ENCODE measurements around the gene C1QTNF12.

Gene C1QTNF12

DNA sequence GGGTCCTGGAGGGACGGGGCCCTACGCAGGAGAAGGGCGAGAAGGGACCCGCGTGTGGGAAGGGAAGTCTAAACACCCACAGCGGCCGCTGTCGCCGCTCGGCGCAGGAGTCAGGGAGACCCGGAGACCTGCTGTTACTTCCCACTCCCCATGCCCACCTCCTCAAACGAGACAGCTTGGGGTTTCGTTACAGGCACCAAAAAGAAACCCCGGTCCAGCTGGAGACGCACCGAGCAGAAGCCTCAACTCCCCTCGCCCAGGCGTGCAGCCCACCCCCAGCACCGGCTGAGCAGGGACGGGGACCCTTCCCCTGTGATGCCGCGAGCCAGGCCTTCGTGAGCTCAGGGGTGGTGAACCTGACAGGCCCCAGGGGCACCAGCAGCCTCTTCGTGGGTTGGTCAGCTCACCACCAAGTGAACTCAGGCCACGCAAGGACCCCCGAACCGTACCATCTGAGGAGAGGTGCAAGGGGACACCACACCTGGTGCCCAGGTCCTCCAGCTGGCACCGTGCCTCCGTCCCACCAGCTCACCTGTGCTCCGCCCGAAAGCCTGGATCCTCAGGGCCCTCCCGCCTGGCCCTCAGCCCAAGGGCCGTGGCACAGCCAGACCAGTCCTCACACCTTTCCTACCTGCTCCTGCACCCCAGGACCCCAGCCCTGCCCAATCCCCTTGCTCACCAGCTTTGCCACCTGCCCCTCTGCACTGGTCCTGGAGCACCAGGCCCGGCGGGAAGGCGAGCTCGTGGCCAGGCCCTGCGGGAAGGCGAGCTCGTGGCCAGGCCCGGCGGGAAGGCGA, 19.8 kb downstream of the C1QTNF12 start:
- no peak for DNase-seq

DNA sequence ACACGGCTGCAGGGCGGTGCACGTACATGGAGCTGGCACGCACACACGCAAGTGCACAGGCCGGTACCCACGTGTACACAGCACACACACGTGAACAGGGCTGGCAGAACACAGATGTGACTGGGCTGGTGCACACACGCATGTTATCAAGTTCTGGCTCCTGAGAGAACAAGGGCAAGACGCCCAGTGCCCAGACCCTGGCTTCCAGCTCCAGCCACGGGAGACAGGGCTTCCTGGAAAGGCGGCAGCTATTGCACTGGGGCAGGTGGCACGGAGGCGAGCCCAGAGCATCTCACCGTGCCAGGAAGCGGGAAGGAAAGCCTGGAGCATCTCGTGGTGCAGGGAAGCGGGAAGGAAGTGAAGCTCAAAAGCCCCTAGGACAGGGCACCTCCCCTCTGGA, 20.6 kb downstream of the C1QTNF12 start:
- DNase-seq, result no peak

DNA sequence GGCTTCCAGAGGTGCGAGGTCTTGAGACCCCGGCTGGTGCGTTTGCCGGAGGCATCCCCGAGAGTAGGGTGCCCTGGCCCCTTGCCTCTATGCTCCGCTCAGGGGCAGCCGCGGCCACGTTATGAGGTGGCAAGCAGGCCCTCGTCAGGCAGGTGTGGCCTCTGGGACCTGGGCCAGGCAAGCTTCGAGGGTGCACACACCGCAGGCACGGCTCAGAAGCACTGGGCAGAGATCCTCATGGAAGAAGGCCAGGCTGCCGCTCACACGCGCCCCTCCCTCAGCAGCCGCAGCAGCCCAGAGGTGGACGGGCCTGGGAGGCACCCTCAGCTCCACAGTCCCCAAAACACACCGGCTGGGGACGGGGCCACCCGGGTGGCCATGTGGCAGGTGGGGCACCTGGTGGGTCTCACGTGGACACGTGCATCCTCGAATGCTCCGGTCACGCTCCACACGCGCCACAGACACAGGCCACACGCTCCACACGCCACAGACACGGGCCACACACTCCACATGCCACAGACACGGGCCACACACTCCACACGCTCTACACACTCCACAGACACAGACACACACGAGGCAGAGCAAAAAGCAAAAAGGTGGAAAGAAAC, 21.2 kb downstream of the C1QTNF12 start:
- no peak for DNase-seq

DNA sequence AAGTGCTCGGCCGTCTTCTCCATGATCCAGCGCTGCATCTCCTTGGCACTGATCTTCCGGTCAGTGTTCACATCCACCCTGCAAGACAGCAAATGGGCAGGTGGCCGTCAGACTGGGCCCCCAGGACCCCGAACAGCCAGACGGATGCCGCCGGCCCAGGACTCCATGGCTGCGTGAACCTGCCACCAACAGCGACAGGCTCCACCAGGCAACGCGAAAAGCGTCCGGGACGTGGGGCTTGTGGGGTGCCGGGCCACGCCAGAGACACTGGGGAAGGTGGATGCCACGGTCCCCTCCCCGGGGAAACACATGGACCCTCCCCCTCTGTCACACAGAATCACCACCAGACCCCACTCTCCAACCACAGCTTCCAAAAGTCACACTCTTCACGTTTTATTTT, 22.6 kb downstream of the C1QTNF12 start:
- DNase-seq, result no peak

DNA sequence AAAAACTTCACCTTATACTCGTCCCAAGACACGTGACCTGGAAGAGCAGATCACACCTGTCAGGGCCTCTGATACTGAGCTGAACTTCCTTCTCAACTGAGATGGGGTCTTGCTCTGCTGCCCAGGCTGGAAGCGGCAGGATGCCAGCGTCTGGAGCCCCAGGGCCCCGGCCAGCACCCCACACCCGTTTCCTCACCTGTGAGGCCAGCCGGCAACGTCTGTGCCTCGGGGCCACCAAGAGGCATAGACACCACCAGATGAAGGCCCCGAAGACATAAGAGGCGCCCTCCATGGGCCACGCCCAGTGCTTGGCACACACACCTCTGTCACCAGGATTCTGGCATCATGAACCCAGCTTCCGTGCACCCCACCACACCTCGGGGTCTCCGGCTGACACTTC, 23.2 kb downstream of the C1QTNF12 start:
- no peak for DNase-seq

DNA sequence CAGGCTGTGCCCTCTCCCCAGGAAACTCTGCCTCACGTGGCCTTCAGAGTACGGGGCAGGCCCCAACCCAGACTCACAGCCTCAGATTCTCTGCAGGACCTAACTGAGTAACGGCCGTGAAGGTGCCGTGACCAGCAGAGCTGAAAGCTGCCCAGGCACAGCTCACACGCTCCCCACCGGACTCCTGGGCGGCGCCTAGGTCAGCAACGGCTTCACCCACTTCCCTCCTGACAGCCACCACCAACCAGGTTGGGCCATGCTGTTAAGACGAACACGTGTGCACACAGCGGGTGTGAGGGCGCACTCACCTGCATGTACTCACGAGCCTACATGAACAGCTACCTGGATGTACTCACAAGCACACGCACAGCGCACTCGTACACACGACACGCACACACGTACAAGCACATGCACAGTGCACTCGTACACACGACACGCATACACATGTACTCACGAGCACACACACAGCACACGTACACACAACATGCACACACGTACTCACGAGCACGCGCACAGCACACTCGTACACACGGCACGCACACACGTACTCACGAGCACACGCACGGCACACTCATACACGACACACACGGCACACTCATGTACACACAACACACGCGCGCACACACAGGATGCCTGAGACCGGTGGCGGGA, 23.8 kb downstream of the C1QTNF12 start:
- no peak for DNase-seq

DNA sequence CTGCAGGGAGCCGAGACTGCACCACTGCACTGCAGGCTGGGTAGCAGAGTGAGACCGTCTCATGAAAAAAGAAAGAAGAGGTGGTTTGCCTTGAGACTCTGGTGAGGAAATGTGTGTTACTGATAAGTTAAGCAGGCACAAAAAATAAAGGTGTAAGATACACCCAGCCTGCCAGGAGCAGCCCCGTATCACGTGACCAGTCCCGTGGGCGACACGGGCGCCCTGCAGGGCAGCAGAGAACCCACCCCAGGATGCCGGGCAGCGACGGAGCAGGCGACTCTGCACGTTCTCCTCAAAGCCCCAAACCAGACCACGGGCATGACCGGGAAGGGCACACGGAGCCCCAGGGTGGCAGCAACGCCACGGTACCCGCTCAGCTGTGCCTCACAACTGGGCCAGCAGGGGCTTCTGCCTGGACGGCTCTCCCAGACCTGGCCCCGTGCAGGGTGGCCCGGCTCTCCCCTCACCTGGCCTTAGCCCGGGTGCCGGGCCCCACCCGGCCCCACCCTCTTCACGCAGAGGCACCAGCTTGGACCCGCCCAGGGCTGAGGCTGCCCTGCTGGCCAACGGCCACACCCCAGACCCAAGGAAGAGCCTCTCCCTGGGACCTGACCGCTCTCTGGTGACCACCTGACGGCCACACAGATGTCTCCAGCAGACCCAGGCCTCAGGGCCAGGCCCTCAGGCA, 24.5 kb downstream of the C1QTNF12 start:
- no peak for DNase-seq

DNA sequence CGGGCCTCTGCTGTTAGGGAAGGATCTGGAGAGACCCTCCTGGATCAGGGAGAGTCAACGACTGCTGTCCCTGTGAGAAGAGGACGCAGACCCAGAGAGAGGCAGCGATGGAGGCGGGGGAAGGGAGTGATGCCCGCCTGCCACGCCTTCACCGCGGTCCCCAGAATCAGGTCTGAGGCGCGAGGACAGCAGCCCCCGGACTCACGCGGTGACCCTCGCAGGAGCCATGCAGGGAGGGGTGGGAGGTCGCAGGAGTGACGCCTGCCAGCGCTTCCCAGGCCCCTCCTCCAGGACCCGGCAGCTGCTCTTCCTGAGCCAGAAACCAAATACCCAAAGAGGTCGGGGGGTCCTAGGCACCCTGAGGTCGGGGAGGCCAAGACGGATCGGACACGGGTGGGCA, 26.3 kb downstream of the C1QTNF12 start:
- DNase-seq, result no peak

DNA sequence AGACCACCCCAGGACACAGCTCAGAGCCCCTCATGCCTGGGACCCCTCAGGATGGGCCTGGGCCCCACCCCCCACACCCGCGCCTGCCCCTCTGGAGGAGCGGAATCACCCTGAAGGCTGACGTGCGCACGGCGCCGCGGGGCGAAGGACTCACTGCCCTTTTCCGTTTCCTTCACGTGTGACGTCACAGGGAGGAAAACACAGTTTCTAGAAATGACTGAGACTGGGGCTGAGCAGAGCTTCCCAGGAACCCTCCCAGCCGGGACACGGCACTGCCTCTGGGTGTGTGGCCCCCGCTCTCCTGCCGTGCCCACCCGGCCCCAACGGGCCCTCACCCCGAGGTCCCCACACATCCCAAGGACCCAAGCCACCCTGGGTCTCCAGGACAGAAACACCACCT, 27.2 kb downstream of the C1QTNF12 start:
- no peak for DNase-seq

DNA sequence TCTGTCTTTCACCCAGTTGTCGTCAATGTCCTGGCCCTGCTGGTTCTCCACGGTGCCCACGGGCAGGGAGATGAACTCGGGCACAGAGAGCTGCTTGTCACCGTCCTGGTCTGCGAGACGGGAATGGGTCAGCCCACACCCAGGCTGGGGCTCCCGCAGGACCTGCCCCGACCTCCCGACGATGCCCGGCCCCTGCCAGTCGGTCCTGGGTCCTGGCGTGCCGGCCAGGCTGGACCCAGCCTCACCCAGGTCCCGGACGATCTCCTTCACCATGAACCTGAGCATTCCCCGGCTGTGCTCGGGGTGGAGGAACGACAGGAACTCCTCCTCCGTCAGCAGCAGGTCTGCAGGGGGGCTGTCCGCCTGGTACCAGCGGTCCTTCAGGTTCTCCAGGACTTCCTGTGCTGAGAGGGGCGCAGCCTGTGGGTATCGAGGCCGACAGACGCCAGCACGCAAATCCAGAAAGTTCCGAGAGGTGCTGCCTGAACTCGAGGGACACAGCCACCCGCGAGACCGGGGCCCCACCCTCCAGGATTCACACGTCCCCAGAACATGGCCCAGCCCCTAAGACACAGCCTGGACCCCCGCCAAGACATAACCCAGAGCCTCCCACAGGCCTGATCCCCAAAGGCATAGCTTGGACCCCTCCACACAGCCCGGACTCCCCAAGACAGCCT, 27.9 kb downstream of the C1QTNF12 start:
- no peak for DNase-seq

DNA sequence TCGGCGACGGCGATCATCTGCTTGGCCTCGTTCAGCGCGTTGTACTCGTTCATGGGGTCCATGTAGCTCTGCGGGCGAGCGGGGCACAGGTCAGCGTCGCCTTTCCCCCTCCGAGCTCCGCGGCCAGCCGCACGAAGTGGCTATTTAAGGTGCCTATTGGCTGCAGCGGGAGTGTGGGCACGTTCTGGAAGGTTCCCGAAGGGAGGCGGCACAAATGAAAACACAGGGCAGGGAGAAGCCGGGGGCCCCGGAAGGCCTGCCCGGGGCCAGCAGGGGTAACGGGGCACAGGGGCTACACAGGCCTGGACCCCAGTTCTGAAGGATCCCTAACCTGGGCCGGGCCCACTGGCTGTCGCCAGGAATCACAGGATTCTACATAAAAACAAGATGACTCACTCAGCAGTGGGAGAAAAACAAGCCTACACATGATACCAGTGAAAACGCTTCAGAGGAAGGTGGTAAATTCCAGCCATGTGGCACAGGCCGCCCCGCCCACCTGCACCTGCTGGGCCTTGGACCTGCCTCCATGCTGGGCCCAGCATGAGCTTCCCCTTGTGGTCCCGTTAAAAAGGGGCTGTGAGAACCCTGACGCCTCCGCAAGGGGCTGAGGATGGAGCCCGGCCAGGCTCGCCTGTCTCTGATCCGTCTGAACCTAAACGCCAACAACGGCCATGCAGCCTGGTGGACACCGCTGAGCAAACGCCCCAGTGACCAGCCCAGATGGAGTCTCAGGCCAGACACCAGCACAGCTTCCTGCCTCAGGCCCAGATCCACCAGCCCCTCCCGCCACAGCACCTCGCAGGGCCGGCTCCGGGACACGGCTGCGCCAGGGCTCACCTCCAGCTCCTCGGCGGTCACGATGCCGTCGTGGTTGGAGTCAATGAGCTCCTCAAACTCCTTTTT, 28.6 kb downstream of the C1QTNF12 start:
- no peak for DNase-seq

DNA sequence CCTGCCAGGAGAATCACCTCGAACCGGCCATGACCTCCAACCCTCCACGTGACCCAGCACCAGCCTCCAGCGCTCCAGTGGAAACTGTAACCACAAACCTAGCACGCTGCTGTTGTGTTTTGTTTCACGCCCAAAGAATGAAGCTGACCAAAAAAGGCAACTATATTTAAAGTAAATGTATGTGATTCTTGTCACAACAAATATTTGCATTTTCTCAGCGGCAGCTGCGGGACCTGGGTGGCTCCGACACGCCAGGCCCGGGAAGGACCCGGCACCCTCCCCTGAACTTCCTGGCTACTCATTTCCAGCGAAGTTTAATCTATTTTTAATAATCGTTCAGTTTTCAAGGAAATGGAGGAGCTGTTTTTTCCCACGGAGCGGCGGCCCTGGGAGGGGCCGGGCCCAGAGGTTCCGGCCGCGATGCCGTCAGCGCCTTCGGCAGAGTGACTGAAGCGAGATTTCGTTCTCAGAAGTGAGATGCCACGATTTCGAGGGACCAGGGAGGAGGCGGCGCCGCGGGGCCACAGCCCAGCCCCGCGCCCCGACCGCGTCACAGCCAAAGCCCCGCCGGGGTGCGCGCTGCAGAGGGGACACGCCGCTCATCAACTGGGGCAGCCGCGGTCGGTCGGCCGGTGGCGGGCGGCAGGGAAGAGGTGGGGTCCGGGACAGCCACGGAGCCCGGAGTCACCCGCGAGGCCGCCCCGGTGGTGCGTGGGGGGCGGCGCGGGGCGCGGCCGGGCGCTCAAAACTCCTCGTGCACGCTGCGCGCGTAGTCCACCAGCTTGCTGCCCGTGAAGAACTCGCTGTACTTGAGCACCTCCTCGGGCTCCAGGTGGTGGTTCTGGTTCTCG, 29.5 kb downstream of the C1QTNF12 start:
- DNase-seq, result no peak

DNA sequence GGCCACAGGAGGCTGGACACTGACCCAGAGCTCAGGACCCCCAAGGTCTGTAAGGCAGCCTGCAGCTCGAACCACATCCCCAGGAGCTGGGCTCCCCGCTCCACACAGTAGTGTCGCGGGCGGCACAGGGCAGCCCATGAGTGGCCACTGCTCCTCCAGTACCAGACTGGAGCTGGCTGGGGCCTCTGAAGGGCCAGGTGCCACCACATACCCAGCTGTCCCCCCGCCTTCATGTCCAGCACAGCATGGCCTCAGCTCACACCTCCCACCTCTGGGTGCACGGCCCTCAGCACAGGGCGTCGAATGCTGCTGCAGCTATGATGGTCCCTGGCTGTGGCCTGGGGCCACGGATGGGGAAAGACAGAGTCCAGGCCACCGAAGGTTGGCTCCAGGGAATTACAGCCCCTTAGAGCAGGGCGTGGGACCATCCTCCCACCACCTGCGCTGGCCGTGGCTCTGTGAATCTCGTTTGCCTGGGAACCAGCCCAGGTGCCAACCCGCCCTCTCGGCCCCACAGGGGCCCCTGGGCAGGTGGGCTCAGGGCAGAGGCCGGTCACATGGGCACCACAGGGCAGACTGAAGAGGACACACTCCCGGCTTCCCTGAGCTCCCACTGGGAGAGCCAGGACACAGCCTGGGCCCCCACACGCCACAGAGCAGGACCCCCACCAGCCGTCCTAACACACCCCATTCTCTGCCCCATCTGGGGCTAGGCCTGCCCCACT, 30.5 kb downstream of the C1QTNF12 start:
- DNase-seq, result no peak

DNA sequence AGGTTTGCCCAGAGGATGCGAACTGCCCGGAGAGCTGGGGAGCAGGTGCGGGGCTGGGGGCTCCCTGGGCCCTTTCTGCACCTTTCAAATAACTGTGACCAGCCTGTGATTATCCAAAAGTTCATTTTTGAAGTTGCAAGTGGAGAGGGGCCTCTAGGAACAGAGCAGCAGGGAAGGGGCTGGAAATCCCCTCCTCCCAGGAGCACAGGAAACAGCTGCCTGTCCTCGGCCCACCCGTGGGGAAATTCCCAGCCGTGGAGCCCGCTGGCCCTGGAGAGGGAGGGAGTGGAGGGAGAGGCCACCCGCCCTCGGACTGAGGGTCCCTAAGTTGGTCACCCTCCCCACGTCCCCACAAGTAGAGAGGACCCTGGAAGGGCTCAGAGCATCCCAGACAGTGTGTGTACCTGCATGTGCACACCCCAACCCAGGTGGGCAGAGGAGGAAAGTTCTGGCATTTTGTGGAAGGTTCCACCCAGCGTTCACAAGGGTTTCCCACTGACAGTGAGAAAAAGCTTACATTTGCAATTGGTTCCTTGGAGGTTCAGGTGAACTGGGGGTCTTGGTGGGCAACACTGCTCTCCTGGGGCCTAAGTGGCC, 31.3 kb downstream of the C1QTNF12 start:
- DNase-seq, result no peak

DNA sequence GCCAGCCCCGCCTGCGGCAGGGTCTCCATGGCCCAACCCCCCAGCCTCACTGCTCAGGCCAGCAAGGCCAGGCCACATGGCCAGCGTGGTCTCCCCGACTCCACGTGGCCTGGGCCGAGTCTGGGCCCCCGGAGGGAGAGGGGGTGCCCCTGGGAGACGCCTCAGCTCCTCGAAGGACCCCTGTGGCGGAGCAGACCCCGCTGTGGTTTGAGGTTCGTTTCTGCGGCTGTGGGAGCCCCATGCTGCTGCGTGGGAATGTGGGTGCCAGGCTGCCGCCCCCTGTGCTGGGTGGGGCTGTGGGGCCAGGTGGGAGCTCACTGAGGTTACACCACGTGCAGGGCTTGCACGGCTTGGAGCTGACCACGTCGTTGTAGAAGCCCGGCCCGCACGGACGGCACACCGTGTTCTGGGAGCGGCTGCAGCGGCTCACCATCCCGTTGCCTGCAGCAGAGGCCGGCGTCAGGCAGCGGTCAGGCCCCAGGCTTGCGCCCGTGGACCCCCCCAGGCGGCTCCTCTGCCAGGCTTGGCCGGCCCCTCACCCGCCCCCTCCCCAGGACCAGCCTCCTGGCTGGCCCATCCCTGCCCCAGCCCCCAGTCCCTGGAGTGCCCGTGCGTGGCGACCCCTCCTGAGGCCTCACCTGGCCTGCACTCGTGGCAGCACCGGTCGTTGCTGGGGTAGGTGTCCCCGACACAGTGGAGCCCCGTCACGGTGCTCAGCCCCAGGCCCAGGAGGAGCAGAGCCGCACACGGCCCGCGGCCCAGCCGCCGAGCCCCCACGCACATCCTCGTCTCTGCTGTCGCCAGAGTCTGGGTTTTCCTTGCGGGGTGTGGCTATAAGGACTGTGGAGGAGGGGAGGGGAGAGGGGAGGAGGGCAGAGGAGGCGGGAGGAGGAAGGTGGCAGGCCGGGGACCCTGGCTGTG, 32.9 kb downstream of the C1QTNF12 start, which contains the start of gene TNFRSF4:
Gene TNFRSF4 (minus strand): TSS at position 809 of the 921 bp plus-strand sequence. CDS start 26 bp downstream, at position 783.
- DNase-seq, result no peak

DNA sequence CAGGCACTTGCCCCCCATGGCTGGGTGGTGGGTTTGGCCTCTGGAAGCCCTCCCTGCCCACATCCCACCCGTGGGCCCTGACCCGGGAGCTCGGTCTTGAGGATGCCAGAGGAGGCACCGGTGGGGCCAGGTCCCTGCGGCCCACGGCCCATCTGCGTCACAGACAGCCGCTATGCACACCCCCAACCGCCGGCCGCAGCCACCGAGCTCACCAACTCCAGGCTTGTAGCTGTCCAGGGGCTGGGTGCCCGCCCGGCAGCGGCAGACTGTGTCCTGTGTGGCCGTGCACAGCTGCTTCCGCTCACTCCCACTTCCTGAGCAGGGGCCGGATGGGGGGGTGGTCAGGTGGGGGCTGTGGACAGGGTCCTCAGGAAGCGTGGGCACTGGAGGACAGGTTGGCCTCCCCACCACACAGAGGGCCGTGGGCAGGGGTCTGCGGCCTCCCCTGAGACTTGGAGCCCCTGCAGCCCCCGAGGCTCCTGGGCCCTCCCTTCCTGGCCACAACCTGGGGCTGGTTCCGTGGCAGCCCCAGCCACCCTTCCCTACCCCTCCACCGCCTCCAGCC, 33.7 kb downstream of the C1QTNF12 start:
- no peak for DNase-seq

DNA sequence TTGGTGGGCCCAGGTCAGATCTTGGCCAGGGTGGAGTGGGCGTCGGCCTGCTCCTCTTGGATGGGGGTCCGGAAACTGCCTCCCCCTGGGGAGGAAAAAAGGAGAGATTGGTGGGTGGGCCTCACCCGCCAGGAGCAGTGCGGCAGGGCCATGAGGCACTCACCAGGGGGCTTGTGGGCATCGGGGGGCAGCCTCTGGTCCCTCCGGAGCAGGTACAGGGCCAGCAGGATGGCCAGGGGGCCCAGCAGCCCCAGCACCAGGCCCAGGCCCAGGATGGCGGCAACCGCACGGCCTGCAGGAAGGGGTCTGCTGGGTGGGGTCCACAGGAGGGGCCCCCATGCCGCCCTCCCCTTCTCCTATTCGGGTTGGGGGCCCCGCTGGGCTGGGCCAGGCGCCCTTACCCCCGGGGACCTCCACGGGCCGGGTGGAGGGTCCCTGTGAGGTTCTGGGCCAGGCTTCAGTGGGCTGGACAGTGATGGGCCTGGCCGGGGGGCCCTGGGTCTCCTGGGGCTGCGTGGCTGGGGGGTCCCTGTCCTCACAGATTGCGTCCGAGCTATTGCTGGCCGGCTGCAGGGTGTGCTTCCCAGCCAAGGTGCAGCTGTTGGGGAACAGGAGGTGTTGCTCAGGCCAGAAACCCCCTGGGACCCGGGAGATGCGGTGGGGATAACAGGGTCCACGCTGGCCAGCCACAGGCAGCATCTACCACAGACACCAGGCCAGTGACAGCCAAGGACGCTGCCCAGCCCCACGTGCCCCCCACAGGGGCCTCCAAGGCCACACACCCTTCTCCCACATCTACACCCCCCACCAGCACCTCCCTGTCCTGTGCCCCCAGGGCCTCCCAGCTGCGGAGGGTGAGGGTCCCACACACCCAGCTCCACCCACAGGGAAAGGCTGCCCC, 34.7 kb downstream of the C1QTNF12 start:
- no peak for DNase-seq
